ENCODE data around the gene OR2H1.

DNA sequence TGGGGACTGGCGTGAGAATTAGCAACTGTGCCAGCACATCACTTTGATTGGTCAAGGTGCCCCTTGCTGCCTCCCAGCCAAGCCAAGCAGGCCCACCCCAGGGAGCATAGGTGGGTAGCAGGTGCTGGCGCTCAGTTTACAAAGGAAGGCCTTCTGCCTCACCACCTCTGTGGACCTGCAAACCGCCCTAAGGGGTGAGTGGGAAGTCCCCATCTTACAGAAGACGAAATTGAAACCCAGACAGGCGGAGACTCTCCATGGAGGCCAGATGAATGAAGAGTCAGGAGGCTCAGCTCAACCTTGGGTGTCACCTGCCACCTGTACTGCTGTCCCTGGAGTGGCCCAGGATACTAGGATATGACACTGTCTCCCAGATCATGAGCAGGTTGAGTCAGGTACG, 52.3 kb downstream of the OR2H1 start:
- TF ChIP-seq POLR2A (IDR thresholded peaks at IDR 0.05): no peak
- TF ChIP-seq, protein P1, sequence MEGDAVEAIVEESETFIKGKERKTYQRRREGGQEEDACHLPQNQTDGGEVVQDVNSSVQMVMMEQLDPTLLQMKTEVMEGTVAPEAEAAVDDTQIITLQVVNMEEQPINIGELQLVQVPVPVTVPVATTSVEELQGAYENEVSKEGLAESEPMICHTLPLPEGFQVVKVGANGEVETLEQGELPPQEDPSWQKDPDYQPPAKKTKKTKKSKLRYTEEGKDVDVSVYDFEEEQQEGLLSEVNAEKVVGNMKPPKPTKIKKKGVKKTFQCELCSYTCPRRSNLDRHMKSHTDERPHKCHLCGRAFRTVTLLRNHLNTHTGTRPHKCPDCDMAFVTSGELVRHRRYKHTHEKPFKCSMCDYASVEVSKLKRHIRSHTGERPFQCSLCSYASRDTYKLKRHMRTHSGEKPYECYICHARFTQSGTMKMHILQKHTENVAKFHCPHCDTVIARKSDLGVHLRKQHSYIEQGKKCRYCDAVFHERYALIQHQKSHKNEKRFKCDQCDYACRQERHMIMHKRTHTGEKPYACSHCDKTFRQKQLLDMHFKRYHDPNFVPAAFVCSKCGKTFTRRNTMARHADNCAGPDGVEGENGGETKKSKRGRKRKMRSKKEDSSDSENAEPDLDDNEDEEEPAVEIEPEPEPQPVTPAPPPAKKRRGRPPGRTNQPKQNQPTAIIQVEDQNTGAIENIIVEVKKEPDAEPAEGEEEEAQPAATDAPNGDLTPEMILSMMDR (IDR thresholded peaks at IDR 0.05): no peak

Measured in testis (tissue), 2 donors.